SJSA1 (cell line): ENCODE data around the gene PAXX. TPM values are rescaled to one million over a fixed set of nuclear protein-coding genes. Genes with fewer than 3 reads are reported as not detected.
"Not testable (repeated sequence)": the region's sequence is repeated elsewhere in the genome, so short reads cannot be mapped to it uniquely, and the experiment has no call there.

ENCODE experiments used
- DNase-seq, 2 experiments: peaks; one replicate each; pipeline ENCODE4 v3.0.0-alpha.2; 2015 to 2020; ENCODE audit warnings: low spot score in 2 of 2, low read depth in 1 of 2
- H3K27ac ChIP-seq: fragments of 250-450 bp; sonication (Bioruptor Pico); 2 replicates; pipeline ENCODE4 v1.5.1; 2020; ENCODE audit warnings: mild to moderate bottlenecking, moderate library complexity
- H3K27me3 ChIP-seq: fragments of 250-450 bp; sonication (Bioruptor Pico); replicated peaks from 2 replicates; pipeline ENCODE4 v1.5.1; 2020; ENCODE audit warnings: mild to moderate bottlenecking, moderate library complexity
- H3K36me3 ChIP-seq: fragments of 250-450 bp; sonication (Bioruptor Pico); 2 replicates; pipeline ENCODE4 v1.5.1; 2020; ENCODE audit warnings: mild to moderate bottlenecking
- H3K4me1 ChIP-seq: fragments of 250-450 bp; sonication (Bioruptor Pico); replicated peaks from 2 replicates; pipeline ENCODE4 v1.6.1; 2021; ENCODE audit warnings: mild to moderate bottlenecking
- H3K4me3 ChIP-seq: fragments of 250-450 bp; sonication (Bioruptor Pico); 2 replicates; pipeline ENCODE4 v1.5.1; 2020; ENCODE audit warnings: mild to moderate bottlenecking
- H3K9me3 ChIP-seq: fragments of 250-450 bp; sonication (Bioruptor Pico); replicated peaks from 2 replicates; pipeline ENCODE4 v1.5.1; 2020; ENCODE audit warnings: mild to moderate bottlenecking
- total RNA-seq: library from RNA; depleted of rRNA; stranded (reverse); fragments of >200 nt; shearing (Covaris generic); gene quantifications from 2 replicates; pipeline ENCODE4 v1.2.3, GENCODE V29; 2014

The PAXX gene
- total RNA-seq, 1 experiment from 2014 or later, result 15.1 TPM

DNA sequence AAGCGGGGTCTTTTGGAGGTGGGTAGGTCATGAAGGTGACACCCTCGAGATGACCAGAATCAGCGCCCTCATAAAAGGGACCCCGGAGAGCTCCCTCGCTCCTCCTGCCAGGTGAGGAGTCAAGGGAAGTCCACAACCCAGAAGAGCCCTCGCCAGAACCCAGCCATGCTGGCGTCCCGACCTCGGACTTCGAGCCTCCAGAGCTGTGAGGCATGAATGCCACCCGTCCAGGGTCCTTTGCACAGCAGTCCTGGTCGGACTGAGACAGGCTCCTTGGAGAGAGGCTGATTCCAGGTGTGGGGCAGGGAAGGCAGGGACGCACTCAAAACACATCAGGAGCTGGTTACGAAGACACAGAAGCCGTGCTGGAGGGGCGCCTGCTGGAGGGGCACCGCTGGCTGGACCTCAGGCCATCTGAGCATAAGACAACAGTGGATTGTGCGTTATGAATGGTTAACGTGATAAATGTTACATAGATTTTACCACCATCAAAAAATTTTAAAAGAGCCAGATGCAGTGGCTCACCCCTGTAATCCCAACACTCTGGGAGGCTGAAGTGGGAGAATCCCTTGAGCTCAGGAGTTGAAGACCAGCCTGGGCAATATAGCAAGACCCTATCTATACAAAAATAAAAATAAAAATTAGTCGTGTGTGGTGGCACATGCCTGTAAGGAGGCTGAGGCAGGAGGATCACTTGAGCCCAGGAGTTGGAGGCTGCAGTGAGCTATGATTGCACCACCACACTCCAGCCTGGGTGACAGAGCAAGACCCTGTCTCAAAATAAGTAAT lies 9.8 kb downstream of the PAXX start:
- Histone ChIP-seq H3K36me3 (no peaks in the 10 kb centered on the region), H3K9me3 (no peaks in the 10 kb centered on the region), H3K27ac (no peak overlapping the region), H3K4me3 (no peak overlapping the region), H3K27me3 (no peaks in the 10 kb centered on the region), H3K4me1 (peaks cover 13% of the 10 kb centered on the region)
- no peak for DNase-seq

DNA sequence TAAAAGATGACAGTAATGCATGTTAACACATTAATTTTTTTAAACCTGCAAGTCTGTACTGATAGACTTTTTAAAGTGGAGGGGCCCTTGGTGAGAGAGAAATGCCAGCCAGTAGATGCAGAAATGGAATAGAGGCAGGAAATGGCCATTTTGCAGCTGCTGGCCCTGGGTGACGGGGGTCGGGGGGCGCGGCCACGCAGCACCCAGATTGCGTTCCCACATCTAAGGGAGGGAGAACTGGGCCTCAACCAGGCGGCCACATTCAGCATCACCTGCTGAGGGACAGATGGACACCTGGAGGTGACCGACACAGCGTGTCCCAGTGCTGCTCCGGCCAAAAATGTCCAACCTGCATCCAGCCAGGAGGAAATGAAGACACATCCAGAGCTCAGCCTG lies 10.4 kb downstream of the PAXX start:
- H3K36me3 ChIP-seq, result no peaks in the 10 kb centered on the region
- H3K4me1 ChIP-seq, result peaks cover 18% of the 10 kb centered on the region
- DNase-seq, result no peak
- no peaks in the 10 kb centered on the region for H3K9me3 ChIP-seq
- H3K27ac ChIP-seq, result no peak overlapping the region
- H3K27me3 ChIP-seq, result no peaks in the 10 kb centered on the region; the same call in 1 of the 2 replicates
- no peak overlapping the region for H3K4me3 ChIP-seq

DNA sequence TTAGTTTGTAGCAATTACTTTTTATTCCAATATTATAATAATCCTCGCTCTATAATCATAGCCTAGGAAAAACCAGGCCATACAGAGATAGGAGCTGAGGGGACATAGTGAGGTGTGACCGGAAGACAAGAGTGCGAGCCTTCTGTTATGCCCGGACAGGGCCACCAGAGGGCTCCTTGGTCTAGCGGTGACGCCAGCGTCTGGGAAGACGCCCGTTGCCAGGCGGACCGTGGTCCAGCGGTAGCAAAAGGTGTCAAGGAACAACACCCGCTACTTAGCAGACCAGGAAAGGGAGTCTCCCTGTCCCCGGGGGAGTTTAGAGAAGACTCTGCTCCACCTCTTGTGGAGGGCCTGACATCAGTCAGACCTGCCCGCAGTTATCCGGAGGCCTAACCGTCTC lies 12.1 kb downstream of the PAXX start:
- H3K36me3 ChIP-seq, H3K27me3 ChIP-seq, H3K9me3 ChIP-seq, DNase-seq, H3K27ac ChIP-seq, H3K4me3 ChIP-seq: not testable (repeated sequence)
- H3K4me1 ChIP-seq, result peaks cover 14% of the 10 kb centered on the region

DNA sequence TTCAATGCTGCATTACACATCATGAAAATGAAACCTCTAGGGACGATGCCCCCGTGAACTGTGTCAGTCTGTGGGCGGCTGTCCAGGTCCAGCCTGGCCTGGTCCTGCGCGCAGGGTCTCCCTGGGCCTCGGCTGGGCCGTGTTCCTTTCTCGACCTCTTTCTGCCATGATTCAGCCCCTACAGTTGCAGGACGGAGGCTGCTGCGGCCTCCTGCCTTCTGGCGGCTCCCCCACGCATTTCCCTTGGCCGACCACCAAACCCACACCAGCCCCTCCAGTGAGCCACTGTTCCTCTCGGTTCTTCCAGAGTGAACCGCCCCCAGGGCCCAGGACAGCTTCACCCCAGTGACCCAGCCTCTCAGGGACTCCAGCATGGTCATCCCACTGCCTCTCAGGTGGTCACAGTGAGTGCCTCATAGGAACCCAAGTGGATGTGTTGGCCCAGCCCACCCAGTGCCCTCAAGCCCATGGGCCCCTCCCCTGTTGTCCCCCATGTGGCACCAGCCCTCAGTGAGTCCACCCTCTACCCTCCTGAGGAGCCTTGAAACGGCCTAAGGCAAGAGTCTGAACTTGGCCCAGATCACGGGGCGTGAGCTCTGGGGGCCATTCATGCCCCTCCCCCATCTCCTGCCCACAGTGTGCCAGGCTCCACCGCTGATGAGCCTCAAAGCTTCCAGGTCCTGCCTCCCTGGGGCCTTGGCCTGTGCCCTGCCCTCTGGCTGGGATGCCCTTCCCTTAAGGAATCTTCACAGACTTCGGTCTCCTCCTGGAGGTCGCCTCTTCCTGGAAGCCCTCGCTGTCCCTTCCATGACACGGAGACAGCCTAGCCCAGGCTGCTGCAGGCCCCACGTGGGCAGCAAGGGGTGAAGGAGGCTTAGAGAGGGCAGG lies 14.1 kb downstream of the PAXX start:
- H3K36me3 ChIP-seq, result no peaks in the 10 kb centered on the region
- H3K4me1 ChIP-seq, result peaks cover 8% of the 10 kb centered on the region
- H3K9me3 ChIP-seq, result no peaks in the 10 kb centered on the region
- no peak overlapping the region for H3K27ac ChIP-seq
- H3K4me3 ChIP-seq, result no peak overlapping the region
- no peak for DNase-seq
- no peaks in the 10 kb centered on the region; the same call in 1 of the 2 replicates for H3K27me3 ChIP-seq

DNA sequence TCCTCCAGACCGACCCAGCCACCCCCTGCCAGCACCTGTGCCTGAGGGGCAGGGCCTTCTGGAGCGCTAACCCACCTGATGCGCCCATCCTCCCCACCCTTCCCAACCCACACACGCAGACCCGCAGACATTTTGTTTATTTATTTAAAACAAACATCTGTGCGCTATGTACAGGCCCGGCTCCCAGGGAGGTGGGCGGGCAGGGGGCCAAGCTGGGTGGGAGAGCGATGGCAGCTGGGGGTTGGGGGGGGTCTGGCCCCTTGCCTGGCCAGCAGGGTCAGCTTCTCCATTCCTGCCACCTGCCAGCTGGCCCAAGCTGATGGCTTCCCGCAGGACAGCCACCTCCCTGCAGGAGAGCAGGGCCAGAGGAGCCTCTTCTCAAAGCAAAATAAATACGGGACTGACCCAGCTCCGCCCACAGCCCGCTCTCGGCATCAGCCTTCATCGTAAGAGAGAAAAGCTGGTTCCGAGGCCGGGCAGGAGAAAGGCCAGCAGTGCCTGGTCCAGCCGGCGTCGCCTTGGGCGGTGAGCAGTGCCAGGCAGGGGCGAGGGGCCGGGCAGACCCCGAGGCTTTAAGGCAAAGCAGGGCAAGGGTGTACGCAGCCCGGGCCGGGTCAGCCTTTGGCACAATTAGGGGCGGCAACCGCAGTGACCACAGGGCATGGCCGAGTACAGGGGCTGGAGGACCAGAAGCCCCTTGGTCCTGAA lies 15.0 kb downstream of the PAXX start:
- Histone ChIP-seq H3K9me3 (no peaks in the 10 kb centered on the region), H3K36me3 (no peaks in the 10 kb centered on the region), H3K27ac (no peak overlapping the region), H3K4me3 (no peak overlapping the region), H3K27me3 (no peaks in the 10 kb centered on the region; the same call in 1 of the 2 replicates), H3K4me1 (peaks cover 8% of the 10 kb centered on the region)
- DNase-seq, result no peak

DNA sequence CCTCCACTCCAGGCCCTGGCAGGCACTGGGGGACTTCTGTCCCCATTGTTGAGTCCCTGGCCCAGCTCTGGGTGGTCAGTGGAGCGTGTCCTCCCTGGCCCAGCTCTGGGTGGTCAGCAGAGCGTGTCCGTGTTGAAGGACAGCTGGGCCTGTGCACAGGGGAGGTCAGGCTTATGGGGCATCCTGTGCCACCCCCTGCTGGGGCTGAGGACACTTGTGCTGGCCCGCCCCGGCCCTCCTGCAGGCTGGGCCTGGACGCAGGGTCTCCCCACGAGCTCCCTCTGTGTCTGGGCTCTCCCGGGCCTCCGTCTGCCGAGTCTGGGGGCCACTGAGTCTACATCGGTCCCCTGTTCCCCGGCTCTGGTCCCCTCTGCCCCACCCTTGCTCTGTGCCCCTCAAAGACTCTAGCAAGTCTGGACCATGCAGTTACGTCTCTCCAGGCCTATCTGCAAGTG lies 15.6 kb downstream of the PAXX start:
- Histone ChIP-seq H3K9me3 (no peaks in the 10 kb centered on the region), H3K27ac (no peak overlapping the region), H3K4me1 (peaks cover 8% of the 10 kb centered on the region), H3K27me3 (no peaks in the 10 kb centered on the region; the same call in 1 of the 2 replicates), H3K36me3 (no peaks in the 10 kb centered on the region), H3K4me3 (no peak overlapping the region)
- no peak for DNase-seq

DNA sequence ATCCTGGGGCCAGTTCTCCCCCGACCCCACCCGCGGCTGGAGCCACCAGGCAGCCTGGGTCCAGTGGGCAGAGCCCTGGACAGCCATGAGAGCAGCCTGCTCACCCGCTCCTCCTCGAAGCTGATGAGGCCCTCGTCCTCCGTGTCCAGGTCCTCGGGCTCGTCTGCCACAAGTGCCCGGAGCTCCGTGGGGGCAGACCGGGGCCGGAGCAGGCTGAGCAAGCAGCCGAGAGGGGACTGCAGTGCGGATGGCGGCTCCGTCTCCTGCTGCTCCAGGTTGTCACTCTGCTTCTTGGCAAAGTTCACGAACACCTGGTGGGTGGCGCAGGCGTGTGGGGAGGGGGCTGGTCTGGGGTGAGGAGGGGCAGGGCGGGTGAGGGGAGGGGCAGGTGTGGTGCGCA lies 16.1 kb downstream of the PAXX start:
- Histone ChIP-seq H3K36me3 (no peaks in the 10 kb centered on the region), H3K4me1 (peaks cover 8% of the 10 kb centered on the region), H3K4me3 (no peak overlapping the region), H3K27me3 (no peaks in the 10 kb centered on the region; the same call in 1 of the 2 replicates), H3K9me3 (no peaks in the 10 kb centered on the region), H3K27ac (no peak overlapping the region)
- no peak for DNase-seq

DNA sequence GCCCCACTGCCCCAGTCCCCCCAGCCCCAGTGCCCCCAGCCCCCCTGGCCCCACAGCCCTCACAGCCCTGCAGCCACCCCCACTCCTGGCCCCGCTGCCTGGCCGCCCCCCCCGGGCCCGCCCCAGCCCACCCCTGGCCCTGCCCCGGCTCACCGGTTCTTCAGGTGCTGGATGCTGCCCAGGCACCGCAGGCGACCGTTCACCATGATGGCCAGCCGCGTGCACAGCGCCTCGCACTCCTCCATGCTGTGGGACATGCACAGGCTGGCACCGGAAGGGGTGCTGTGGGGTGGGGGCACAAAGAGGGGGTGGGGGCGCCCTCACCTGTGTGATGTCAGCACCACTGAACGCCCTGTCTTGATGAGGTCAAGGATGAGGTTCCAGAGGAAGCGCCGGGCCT lies 17.0 kb downstream of the PAXX start:
- no peak overlapping the region for H3K4me3 ChIP-seq
- H3K36me3 ChIP-seq, result no peaks in the 10 kb centered on the region
- H3K9me3 ChIP-seq, result no peaks in the 10 kb centered on the region
- H3K4me1 ChIP-seq, result peaks cover 8% of the 10 kb centered on the region
- H3K27ac ChIP-seq, result no peak overlapping the region
- DNase-seq, result no peak
- H3K27me3 ChIP-seq, result no peaks in the 10 kb centered on the region; the same call in 1 of the 2 replicates

DNA sequence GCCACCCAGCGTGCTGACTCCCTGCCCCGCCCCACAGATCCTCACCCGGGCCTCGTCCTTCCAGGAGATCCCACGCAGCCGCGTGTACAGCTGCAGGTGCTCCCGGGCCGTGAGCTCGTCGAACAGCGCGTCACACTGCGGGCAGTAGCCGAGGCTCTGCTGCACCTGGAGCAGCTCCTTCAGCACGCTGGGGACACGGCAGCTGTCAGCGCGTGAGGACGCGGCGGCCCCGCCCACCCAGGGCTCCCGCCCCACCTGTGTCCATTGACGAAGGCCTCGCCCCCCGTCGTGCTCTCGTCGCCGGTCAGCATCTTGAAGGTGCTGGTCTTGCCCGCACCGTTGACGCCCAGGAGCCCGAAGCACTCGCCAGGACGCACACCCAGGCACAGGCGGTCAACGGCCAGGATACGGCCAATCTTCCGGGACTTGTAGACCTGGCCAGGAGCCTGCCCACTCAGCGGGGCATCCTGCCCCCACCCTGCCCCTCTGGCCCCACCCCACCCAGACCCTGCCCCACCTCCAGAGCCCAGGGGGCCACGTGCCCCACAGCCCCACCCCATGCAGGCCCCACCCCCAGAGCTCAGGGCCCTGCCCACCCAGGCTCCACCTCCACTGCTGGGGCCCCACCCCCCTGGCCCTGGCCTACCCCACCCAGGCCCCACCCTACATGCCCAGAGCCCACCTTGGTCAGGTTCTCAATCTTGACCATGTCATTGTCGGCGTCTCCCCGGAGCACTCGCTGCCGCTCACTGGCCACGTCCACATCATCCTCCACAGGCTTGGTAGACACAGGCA lies 17.9 kb downstream of the PAXX start:
- Histone ChIP-seq H3K27ac (no peak overlapping the region), H3K36me3 (no peaks in the 10 kb centered on the region), H3K9me3 (no peaks in the 10 kb centered on the region), H3K27me3 (no peaks in the 10 kb centered on the region; the same call in 1 of the 2 replicates), H3K4me1 (peaks cover 8% of the 10 kb centered on the region), H3K4me3 (no peak overlapping the region)
- no peak for DNase-seq

DNA sequence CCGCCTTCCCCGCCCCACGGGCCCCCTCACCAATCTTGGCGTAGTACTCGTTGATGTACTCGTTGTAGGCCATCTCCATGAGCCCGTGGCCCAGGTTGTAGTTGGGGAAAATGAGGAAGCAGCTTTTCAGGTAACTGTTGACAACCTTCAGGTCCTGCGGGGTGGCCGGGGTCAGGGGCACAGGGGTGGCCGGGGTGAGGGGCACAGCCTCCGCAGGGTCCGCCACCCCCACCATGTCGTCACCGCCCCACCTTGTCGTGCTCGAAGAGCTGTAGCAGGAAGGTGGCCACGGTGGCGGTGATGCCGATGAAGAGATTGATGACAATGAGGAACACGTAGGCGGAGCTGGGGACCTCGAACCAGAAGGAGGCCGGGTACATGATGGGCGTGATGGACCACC lies 18.9 kb downstream of the PAXX start:
- H3K4me1 ChIP-seq, result peaks cover 8% of the 10 kb centered on the region
- no peaks in the 10 kb centered on the region for H3K36me3 ChIP-seq
- H3K4me3 ChIP-seq, result no peak overlapping the region
- no peak overlapping the region for H3K27ac ChIP-seq
- H3K9me3 ChIP-seq, result no peaks in the 10 kb centered on the region
- no peak for DNase-seq
- H3K27me3 ChIP-seq, result no peaks in the 10 kb centered on the region; the same call in 1 of the 2 replicates

DNA sequence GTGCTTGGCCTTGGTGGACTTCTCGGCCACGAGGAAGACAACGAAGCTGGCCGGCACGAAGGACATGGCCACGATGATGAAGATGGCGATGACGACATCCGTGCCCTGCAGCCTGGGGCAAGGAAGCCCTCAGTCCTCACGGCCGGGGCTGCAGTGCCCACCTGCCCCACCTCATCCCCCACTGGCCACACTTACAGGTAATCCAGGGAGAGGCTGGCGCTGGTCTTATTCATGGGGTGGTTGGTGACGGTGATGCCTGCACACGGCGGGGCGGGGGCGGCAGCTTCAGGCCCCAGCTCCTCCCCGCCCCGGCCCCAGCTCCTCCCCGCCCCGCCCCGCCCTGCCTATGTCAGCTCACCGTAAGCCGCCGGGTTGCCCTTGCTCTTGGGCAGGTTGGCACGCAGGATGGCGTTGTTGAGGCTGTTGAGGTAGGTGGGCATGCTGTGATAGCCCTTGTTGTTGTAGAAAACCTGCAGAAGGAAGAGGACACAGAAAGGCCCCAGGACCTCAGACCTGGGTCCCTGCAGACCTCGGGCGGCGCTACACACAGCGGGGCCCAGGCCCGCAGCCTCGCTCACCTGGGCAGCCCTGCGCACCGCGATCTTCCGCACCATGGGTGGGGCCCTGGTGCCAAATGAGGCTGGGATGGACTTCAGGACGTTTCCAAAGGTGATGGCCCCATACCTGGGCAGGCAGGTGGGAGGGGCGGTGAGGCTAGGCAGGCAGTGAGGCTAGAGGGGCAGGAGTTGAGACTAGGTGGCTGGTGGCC lies 19.9 kb downstream of the PAXX start:
- no peak overlapping the region for H3K27ac ChIP-seq
- no peaks in the 10 kb centered on the region for H3K9me3 ChIP-seq
- no peak overlapping the region for H3K4me3 ChIP-seq
- H3K27me3 ChIP-seq, result no peaks in the 10 kb centered on the region; the same call in 1 of the 2 replicates
- peaks cover 8% of the 10 kb centered on the region for H3K4me1 ChIP-seq
- no peak for DNase-seq
- no peaks in the 10 kb centered on the region for H3K36me3 ChIP-seq

DNA sequence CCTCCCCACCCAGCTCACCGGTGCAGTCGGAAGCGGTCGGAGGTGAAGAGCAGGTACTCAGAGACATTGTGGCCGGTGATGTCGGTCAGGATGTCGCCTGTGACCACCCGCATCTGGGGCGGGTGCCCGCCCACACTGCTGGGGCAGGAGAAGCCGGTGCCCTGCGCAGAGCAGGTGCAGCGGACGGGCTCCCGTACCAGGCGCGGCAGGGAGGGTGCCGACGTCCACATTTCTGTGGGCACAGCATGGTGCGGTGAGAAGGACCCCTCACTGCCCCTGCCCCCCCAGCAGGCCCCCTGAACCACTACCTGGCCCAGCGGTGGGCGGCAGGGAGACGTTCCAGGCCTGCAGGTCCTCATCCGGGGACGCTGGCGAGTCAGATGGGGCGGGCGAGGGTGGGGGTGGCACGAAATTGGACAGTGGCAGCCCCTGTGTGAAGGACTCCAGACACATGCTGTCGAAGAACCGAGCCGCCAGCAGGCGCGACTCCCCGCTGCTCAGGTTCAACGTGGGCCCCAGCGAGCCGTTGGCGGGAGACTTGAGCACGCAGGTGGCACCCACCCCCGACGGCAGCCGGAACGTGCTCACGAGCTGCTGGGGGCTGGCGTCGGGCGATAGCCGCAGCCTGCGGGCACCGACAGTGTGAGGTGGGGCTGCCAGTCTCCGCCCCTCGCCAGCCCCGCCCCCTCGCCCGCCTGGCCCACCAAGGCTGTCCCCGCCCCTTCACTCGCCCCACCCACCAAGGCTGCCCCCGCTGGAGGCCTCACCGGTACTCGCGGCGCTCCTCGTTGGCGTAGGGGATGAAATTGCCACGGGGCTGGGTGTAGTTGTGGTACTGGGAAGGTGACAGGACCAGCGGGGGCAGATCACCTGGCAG lies 20.7 kb downstream of the PAXX start:
- Histone ChIP-seq H3K27ac (no peak overlapping the region), H3K9me3 (no peaks in the 10 kb centered on the region), H3K4me3 (no peak overlapping the region), H3K4me1 (no peaks in the 10 kb centered on the region; the same call in 1 of the 2 replicates), H3K36me3 (no peaks in the 10 kb centered on the region), H3K27me3 (no peaks in the 10 kb centered on the region)
- DNase-seq, result no peak
